COR-L47 (cell line): Measurements from ENCODE around the gene RAPGEF2.
"Not testable (repeated sequence)": the region's sequence is repeated elsewhere in the genome, so short reads cannot be mapped to it uniquely, and the experiment has no call there.

Experiments
- DNase-seq: peaks from one replicate; lab custom pipeline; 2025; lab: John Stamatoyannopoulos, UW

RAPGEF2 gene

DNA sequence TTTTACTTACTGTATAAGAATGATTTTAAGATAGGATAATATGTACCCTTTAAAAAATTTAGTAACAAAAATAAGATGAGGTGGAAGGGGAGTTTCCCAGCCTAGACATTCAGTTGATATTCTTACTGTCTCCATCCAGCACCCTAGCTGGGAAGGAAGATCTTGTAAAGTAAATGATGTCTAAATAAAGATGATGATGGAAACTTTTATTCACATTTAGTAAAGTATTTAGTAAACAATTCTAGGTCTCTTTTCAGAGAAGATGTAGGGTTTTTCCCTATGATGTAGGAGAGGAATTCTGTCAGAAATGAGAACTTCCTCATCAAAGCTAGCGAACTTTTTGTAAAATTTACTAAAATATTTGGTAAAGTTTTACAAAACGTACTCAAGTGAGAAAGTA lies 136.8 kb downstream of the RAPGEF2 start:
- no peak for DNase-seq

DNA sequence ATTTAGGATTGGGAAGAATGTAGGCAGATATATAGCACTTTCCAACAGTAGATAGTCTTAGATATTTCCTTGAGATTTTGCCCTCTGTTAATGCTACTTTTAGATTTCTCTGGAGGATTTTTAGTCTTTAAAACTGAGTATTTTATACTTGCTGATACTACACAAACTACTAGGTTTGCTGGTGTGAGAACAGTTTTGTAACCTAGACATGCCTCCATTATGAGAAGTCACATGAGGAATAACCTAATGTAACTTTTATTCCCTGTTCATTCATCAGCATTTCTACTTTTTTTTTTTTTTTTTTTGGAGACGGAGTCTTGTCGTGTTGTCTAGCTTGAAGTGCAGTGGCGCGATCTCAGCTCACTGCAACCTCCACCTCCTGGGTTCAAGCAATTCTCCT lies 137.2 kb downstream of the RAPGEF2 start:
- no peak for DNase-seq

DNA sequence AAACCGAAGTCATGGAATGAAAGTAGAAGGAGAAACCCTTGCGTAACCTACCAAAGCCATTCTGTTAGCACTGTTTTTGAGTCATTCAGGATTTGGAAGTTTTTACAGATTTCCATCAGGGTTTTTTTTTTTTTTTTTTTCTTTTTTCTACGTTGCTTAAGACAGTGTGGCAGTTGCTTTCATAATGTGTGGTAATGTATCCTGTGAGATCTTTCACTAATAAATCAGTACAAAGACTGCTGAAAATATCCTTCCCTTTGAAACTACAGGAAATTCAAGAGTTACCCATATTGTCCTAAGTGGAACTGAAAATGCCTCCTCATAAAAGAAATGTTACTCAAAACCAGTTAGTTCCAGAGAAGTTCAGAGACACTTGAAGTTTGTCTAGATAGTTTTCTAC lies 137.8 kb downstream of the RAPGEF2 start:
- no peak for DNase-seq

GRCh38 chr4:159242427-159242826 lies 139.5 kb downstream of the RAPGEF2 start:
- no peak for DNase-seq

- DNase-seq: no peak
Measured at GRCh38 chr4:159248384-159249178, 145.7 kb downstream of the RAPGEF2 start.

GRCh38 chr4:159250751-159251325 lies 148.0 kb downstream of the RAPGEF2 start:
- DNase-seq: no peak

- DNase-seq: not testable (repeated sequence)
Measured at GRCh38 chr4:159251580-159251979, 148.7 kb downstream of the RAPGEF2 start.

- no peak for DNase-seq
Measured at GRCh38 chr4:159252491-159252890, 149.6 kb downstream of the RAPGEF2 start.

DNA sequence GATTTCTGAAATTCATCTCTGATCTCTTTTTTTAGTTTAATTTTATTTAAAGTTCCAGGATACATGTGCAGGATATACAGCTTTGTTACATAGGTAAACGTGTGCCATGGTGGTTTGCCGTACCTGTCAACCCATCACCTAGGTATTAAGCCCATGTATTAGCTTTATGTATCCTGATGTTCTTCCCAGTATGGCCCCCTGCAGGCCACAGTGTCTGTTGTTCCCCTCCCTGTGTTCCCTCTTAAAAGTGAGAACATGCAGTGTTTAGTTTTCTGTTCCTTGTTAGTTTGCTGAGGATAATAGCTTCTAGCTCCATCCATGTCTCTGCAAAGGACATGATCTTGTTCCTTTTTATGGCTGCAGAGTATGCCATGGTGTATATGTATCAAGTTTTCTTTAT lies 153.2 kb downstream of the RAPGEF2 start:
- no peak for DNase-seq

DNA sequence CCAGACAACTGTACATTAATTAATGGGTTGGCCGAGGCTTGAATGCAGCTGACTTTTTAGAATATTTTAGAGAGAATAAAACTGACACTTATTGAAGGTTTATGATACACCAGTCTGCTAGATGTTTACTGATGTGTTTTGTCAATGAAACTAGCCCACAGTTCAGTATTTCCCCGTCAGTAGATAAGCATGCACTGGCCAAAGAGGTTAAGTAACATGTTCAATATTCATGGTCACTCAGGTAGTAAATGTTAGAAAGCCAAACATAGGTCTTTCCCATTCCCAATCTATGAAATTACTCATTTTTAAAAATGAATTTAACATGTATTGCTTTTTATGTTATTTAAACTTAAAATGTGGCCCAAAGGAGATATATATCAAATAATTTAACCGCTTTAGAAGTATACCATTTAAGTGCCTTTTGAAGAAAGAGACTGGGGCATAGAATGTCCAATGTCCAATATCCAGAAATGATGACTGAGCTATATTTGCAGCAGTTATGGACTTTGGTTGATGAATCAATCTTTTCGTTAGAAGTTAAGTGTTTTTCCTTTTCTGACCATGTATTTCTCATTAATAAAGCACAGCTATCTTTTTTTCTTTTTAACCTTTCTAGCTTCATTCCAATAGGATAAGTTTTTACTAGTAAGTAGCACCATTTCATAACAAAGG lies 156.1 kb downstream of the RAPGEF2 start:
- DNase-seq: no peak

GRCh38 chr4:159264057-159264456 lies 161.2 kb downstream of the RAPGEF2 start:
- DNase-seq: no peak

GRCh38 chr4:159266981-159267868 lies 164.3 kb downstream of the RAPGEF2 start:
- DNase-seq: no peak

- no peak for DNase-seq
Measured at GRCh38 chr4:159267869-159268285, 165.0 kb downstream of the RAPGEF2 start.

GRCh38 chr4:159268607-159269006 lies 165.7 kb downstream of the RAPGEF2 start:
- no peak for DNase-seq

GRCh38 chr4:159269116-159269515 lies 166.2 kb downstream of the RAPGEF2 start:
- DNase-seq: no peak

- no peak for DNase-seq
Measured at GRCh38 chr4:159269956-159270355, 167.1 kb downstream of the RAPGEF2 start.

DNA sequence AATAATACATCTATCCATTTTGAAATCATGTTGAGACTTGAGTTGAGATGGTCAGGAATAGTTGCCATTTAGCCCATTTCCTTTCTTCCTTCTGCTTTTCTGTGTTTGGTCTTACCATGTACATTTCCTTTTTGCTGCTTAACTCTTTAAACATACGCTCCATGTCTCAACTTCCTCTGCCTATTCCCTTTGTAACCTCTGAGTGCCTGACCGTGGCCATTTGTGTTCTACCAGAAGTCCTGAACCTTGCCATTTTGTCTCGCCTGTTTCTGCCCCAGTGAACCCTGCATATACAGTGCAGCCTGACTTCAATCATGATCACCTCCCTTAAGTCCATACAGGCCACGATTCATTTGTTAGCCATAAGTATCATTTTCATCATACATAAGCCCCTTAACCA lies 169.0 kb downstream of the RAPGEF2 start:
- DNase-seq: no peak

DNA sequence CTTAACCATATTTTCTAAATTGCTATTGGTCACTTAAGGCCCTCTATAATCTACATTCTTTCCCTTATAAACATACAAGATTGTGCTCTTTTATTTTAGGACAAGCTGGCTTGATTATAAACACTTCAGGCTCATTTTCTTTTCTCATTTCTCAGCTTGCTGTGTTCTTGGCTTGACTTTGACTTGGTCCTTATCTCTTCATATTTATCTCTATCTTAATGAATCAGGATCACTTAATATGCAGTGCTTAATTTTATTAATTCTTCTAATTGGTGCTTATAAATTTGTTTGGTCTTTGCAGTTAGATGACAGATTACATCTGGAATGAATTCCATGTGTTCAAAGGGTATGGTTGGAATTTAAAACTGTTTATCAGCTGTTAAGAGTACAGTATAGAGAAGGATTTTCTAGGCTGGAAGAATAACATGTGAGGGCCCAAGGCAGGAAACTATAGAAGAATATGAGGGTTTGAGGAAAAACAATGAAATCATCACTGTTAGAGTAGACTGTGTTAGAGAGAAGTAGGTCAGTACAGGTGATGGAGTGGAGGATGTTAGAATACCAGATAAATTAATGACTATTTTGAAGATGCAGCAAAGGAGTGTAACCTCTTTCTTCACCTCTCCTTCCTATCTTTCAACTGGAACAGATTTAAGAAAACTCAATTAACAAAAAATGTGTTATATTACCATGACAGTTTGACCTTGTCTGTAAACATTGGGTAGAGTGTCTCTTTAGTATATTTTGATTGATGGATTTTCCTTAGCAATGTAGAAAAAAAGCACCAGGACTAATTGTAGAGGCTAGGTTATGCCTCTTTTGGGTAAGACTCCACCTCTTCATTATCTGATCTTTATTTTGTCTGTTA lies 169.6 kb downstream of the RAPGEF2 start:
- no peak for DNase-seq

- peak; percentile 56 for DNase-seq
Measured at GRCh38 chr4:159273141-159273438, 170.2 kb downstream of the RAPGEF2 start.

GRCh38 chr4:159273841-159274240 lies 171.0 kb downstream of the RAPGEF2 start:
- DNase-seq: no peak

DNA sequence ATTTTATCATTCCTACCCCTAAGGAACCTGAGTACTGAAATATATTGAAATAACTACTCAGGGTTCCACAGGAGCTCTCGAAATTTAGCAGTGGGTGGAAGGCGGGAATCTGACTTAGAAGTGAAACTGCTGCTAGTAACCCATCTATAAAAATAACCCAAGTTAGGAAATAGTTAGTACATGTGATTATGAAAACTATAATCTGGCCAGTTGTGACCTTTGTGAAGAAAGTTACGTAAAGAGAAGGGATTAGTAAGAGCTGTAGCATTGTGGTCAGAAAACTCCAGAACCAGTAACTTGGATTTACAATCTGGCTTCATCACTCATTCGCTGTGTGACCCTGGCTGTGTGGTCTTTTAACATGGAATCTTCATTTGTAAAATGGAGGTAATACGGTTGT lies 175.5 kb downstream of the RAPGEF2 start:
- no peak for DNase-seq
